Esophagus muscularis mucosa (tissue), 3 donors: ENCODE data around the gene TUBB4B.

Experiments used
- POLR2AphosphoS5 ChIP-seq, 2 donors: sonication (generic); formaldehyde crosslinking; IDR thresholded peaks; one replicate each; pipeline ENCODE4 v1.6.1; 2017; ENCODE audit warnings: antibody characterized with exemption in 2 of 2
- TF ChIP-seq, protein P1 (sequence below), 3 experiments: fragments of 200-600 bp in 2 of 3; fragments of 450-650 bp in 1 of 3; sonication (generic) in 2 of 3; IDR thresholded peaks; one replicate each; pipeline ENCODE4 v1.5.1; 2017 to 2019; ENCODE audit warnings: antibody characterized with exemption in 3 of 3, mild to moderate bottlenecking in 2 of 3, moderate library complexity in 1 of 3

DNA sequence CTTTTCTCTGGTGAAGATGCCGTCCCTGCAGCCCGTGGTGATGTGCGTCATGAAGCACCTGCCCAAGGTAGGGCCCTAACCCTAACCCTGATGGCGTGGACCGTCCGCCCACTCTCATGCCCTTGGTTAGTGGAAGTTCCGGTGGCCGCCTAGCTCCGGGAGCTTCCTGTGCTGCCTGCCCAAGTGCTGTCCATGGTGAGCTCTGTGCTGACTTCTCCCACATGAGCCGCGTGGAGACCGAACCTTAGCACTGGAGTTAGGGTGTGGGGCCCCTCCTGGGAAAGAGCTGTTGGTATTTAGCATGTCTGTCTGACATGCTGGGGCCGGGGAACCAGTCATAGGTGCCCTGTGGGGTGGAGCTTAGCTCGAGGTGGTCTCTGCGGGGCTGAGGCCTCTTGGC, 15.3 kb downstream of the TUBB4B start:
- no peak for TF ChIP-seq POLR2AphosphoS5 (IDR thresholded peaks at IDR 0.05)
- TF ChIP-seq, protein P1, sequence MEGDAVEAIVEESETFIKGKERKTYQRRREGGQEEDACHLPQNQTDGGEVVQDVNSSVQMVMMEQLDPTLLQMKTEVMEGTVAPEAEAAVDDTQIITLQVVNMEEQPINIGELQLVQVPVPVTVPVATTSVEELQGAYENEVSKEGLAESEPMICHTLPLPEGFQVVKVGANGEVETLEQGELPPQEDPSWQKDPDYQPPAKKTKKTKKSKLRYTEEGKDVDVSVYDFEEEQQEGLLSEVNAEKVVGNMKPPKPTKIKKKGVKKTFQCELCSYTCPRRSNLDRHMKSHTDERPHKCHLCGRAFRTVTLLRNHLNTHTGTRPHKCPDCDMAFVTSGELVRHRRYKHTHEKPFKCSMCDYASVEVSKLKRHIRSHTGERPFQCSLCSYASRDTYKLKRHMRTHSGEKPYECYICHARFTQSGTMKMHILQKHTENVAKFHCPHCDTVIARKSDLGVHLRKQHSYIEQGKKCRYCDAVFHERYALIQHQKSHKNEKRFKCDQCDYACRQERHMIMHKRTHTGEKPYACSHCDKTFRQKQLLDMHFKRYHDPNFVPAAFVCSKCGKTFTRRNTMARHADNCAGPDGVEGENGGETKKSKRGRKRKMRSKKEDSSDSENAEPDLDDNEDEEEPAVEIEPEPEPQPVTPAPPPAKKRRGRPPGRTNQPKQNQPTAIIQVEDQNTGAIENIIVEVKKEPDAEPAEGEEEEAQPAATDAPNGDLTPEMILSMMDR (IDR thresholded peaks at IDR 0.05) = no peak
